ENCODE results near the gene SLC46A3. TPM values are rescaled to one million over a fixed set of nuclear protein-coding genes. Genes with fewer than 3 reads are reported as not detected.

The SLC46A3 gene
- total RNA-seq, 4 donors from 2014 or later: 5.3 to 13.8 (median 9.6) TPM

DNA sequence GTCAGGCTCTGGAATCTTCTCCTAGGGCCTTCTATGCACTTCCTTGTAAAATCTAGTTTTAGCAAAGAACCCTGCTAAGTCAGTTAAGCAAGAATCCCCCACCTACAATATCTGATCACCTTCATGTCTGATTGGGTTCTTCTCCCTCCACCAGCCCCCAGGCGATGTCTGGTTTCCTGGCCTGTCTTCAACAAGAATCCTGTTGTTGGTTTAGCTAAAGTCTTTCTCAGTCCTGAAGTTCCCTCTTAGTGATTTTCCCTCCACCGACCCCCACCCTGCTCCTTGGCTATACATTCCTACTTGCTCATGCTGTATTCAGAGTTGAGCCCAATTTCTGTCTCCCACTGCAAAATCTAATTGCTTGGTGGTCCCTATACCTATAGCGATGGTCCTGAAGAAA is 35.2 kb upstream of the SLC46A3 start:
- no peak overlapping the region for H3K27ac ChIP-seq
- H3K9me3 ChIP-seq: peaks cover 2% of the 10 kb centered on the region
- 88% methylated on average over 3 of the region's 3 CpGs for WGBS

GRCh38 chr13:28753208-28753892 is 34.6 kb upstream of the SLC46A3 start:
- Histone ChIP-seq H3K9me3 (no peaks in the 10 kb centered on the region), H3K4me3 (no peak overlapping the region), H3K27me3 (no peaks in the 10 kb centered on the region), H3K27ac (no peak overlapping the region), H3K36me3 (no peaks in the 10 kb centered on the region), H3K4me1 (peaks cover 15% of the 10 kb centered on the region)
- 26% methylated on average over 5 of the region's 5 CpGs for WGBS
- TF ChIP-seq, protein P1, sequence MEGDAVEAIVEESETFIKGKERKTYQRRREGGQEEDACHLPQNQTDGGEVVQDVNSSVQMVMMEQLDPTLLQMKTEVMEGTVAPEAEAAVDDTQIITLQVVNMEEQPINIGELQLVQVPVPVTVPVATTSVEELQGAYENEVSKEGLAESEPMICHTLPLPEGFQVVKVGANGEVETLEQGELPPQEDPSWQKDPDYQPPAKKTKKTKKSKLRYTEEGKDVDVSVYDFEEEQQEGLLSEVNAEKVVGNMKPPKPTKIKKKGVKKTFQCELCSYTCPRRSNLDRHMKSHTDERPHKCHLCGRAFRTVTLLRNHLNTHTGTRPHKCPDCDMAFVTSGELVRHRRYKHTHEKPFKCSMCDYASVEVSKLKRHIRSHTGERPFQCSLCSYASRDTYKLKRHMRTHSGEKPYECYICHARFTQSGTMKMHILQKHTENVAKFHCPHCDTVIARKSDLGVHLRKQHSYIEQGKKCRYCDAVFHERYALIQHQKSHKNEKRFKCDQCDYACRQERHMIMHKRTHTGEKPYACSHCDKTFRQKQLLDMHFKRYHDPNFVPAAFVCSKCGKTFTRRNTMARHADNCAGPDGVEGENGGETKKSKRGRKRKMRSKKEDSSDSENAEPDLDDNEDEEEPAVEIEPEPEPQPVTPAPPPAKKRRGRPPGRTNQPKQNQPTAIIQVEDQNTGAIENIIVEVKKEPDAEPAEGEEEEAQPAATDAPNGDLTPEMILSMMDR (IDR thresholded peaks at IDR 0.05): no peak
- TF ChIP-seq POLR2AphosphoS5 (IDR thresholded peaks at IDR 0.05): peak in 1 of 3 donors; percentile 56
- DNase-seq (ENCODE audit: low spot score in 2 of 2): no peak

More for the DNA sequence above, 35.2 kb upstream of the SLC46A3 start:
- no peak for TF ChIP-seq POLR2A (IDR thresholded peaks at IDR 0.05)
- TF ChIP-seq, protein P1 (IDR thresholded peaks at IDR 0.05): no peak
- TF ChIP-seq POLR2AphosphoS5 (IDR thresholded peaks at IDR 0.05): no peak
- TF ChIP-seq EP300 (IDR thresholded peaks at IDR 0.05): no peak
- Histone ChIP-seq H3K27me3 (no peaks in the 10 kb centered on the region), H3K4me1 (peaks cover 15% of the 10 kb centered on the region), H3K4me3 (no peak overlapping the region), H3K36me3 (no peaks in the 10 kb centered on the region)
- DNase-seq (ENCODE audit: low spot score in 2 of 2): no peak

DNA sequence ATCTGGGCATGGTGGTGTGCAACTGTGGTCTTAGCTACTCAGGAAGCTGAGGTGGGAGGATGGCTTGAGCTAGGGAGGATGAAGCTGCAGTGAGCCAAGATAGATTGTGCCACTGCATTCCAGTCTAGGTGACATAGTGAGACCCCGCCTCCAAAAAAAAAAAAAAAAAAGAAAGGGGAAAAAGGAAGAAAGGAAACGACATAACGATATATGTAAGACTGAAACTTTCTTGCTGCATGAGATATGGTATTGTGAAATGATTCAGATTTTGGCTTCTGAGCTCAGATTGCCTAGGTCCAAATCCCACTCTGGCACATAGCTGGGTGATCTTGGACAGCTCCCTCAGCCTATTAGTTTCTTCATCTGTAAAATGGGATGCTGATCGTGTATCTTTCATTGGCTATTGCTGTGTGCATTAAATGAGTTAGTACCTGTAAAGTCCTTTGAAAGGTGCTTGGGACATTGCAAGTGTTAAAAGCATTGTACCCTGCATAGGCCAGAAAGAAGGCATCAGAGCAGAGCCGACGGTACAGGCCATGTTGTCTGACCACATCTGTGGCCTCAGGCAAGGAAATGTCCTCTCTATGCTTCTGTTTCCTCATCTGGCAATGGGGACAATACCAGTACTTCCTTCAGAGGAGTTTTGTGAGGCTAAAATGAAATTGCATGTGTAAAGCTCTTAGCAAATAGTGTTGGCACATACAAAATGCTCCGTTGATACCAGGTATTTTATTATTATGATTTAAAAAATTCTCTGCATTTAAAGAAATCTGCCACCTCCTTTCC is 32.6 kb upstream of the SLC46A3 start:
- Histone ChIP-seq H3K36me3 (no peaks in the 10 kb centered on the region), H3K9me3 (no peaks in the 10 kb centered on the region), H3K27me3 (no peaks in the 10 kb centered on the region), H3K27ac (no peak overlapping the region), H3K4me3 (no peak overlapping the region), H3K4me1 (peaks cover 15% of the 10 kb centered on the region)
- 70% methylated on average over 7 of the region's 7 CpGs for WGBS
- TF ChIP-seq POLR2AphosphoS5 (IDR thresholded peaks at IDR 0.05): no peak
- TF ChIP-seq, protein P1 (IDR thresholded peaks at IDR 0.05): no peak
- TF ChIP-seq EP300 (IDR thresholded peaks at IDR 0.05): no peak
- TF ChIP-seq POLR2A (IDR thresholded peaks at IDR 0.05): no peak
- no peak for DNase-seq (ENCODE audit: low spot score in 2 of 2)

DNA sequence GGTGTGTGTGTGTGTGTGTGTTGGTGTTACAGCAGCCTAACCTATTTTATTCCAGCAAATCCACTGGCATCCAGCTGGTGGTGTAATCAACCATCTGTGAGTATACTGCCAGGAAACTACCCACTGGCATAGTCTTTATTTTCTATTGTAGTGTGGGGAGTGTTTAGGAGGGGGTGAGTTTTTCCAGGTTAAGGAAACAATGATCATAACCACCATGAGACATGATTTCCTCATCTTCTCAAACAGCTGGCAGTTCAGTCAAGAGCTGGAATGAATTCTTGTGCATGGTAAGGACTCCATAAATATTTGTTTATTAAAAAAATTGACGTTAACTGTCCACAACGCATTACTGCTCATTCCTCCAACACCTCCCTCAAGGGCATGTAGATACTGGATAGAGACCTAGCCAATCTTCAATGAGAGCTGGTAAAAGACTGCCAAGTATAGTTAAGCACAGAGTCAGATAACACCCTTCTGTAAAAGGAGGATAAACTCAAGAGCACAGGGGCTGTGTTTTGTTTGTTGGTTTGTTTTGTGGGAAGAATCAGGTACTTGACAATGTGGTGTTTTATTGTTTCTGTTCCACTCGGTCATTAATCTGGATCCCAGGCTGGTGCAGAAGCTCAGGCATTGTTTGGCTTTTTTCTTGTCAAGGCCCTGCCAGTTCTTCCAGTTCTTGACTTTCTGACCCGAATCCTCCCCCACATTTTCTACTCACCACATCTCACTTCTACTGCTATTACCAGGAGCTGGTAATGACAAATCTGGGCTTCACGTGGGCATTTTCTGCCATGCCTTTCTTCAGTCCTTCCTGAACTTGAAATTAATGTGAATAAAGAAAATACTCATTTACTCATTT is 31.6 kb upstream of the SLC46A3 start:
- H3K27ac ChIP-seq: no peak overlapping the region
- no peaks in the 10 kb centered on the region for H3K27me3 ChIP-seq
- H3K9me3 ChIP-seq: no peaks in the 10 kb centered on the region
- TF ChIP-seq EP300 (IDR thresholded peaks at IDR 0.05) (no peak), POLR2A (IDR thresholded peaks at IDR 0.05) (no peak), POLR2AphosphoS5 (IDR thresholded peaks at IDR 0.05) (no peak)
- TF ChIP-seq, protein P1 (IDR thresholded peaks at IDR 0.05): no peak
- H3K4me3 ChIP-seq: no peak overlapping the region
- no peak for DNase-seq (ENCODE audit: low spot score in 2 of 2)
- WGBS: 63% methylated on average over 5 of the region's 5 CpGs
- peaks cover 15% of the 10 kb centered on the region for H3K4me1 ChIP-seq
- H3K36me3 ChIP-seq: no peaks in the 10 kb centered on the region

Measured in suprapubic skin (tissue), 4 donors.